ENCODE results near the gene CCDC15. TPM values are rescaled to one million over a fixed set of nuclear protein-coding genes. Genes with fewer than 3 reads are reported as not detected.
A peak's percentile ranks its signal among the peaks of the same experiment; 100 is the strongest.

The CCDC15 gene
- total RNA-seq, 2 donors from 2014 or later = 0.99 to 1.6 TPM

- TF ChIP-seq CTCF (IDR thresholded peaks at IDR 0.05) = no peak
- no peak for TF ChIP-seq POLR2A (IDR thresholded peaks at IDR 0.05)
- peaks cover 9% of the 10 kb centered on the region for H3K4me1 ChIP-seq
- no peaks in the 10 kb centered on the region for H3K27me3 ChIP-seq
- ATAC-seq = no peak
- no peaks in the 10 kb centered on the region for H3K36me3 ChIP-seq (replicated peaks in 1 of 2; ENCODE audit: insufficient read depth in 1 of 2, low read depth in 2 of 2)
- H3K9me3 ChIP-seq = no peaks in the 10 kb centered on the region
- WGBS, 2 donors = 43 to 51% methylated on average over 3 of the region's 3 CpGs
- intact Hi-C loops (cut with DNase I) = no loop called here
- H3K4me3 ChIP-seq = no peak within 1 kb of the TSS
- no peak within 1 kb of the TSS for H3K27ac ChIP-seq
- no peak for DNase-seq
These were observed 35.1 kb upstream of the CCDC15 start, which contains the start of gene HEPN1 for GRCh38 chr11:124918950-124919349. HEPN1 (plus strand) TSS chr11:124919250.

GRCh38 chr11:124919898-124920297 is 34.1 kb upstream of the CCDC15 start:
- no peaks in the 10 kb centered on the region for H3K9me3 ChIP-seq
- H3K4me3 ChIP-seq = no peak overlapping the region
- DNase-seq (no peak), ATAC-seq (no peak)
- H3K27me3 ChIP-seq = no peaks in the 10 kb centered on the region
- peaks cover 9% of the 10 kb centered on the region for H3K4me1 ChIP-seq
- no peaks in the 10 kb centered on the region for H3K36me3 ChIP-seq (replicated peaks in 1 of 2; ENCODE audit: insufficient read depth in 1 of 2, low read depth in 2 of 2)
- TF ChIP-seq POLR2A (IDR thresholded peaks at IDR 0.05) = no peak
- TF ChIP-seq CTCF (IDR thresholded peaks at IDR 0.05) = no peak
- intact Hi-C loops (cut with DNase I) = no loop called here
- H3K27ac ChIP-seq = no peak overlapping the region
- WGBS, 2 donors = 95 to 100% methylated on average over 2 of the region's 2 CpGs

- H3K4me3 ChIP-seq = no peak overlapping the region
- no peak overlapping the region for H3K27ac ChIP-seq
- no peaks in the 10 kb centered on the region for H3K36me3 ChIP-seq (replicated peaks in 1 of 2; ENCODE audit: insufficient read depth in 1 of 2, low read depth in 2 of 2)
- DNase-seq (no peak), ATAC-seq (no peak)
- intact Hi-C loops (cut with DNase I) = no loop called here
- WGBS, 2 donors = 93 to 97% methylated on average over 4 to 5 of the region's 5 CpGs
- TF ChIP-seq POLR2A (IDR thresholded peaks at IDR 0.05) (no peak), CTCF (IDR thresholded peaks at IDR 0.05) (no peak)
- H3K27me3 ChIP-seq = no peaks in the 10 kb centered on the region
- no peaks in the 10 kb centered on the region for H3K9me3 ChIP-seq
- peaks cover 9% of the 10 kb centered on the region for H3K4me1 ChIP-seq
These were observed 33.6 kb upstream of the CCDC15 start for GRCh38 chr11:124920356-124920755.

- Histone ChIP-seq H3K27me3 (no peaks in the 10 kb centered on the region), H3K9me3 (no peaks in the 10 kb centered on the region), H3K4me3 (no peak overlapping the region), H3K4me1 (peaks cover 9% of the 10 kb centered on the region), H3K36me3 (replicated peaks in 1 of 2; ENCODE audit: insufficient read depth in 1 of 2, low read depth in 2 of 2) (no peaks in the 10 kb centered on the region), H3K27ac (peak overlapping the region in 2 of 4 donors; percentile 26)
- DNase-seq (peak; percentile 45 to 70 (median 62)), ATAC-seq (peak; percentile 54)
- no peak for TF ChIP-seq POLR2A (IDR thresholded peaks at IDR 0.05)
- TF ChIP-seq CTCF (IDR thresholded peaks at IDR 0.05) = no peak
- 10 to 19% methylated on average over 15 to 79 of the region's 82 CpGs for WGBS, 2 donors
- intact Hi-C loops (cut with DNase I) = no loop called here
These were observed 33.0 kb upstream of the CCDC15 start for GRCh38 chr11:124920870-124921609.

- no peak overlapping the region for H3K27ac ChIP-seq
- H3K4me1 ChIP-seq = peaks cover 9% of the 10 kb centered on the region
- no peak for TF ChIP-seq POLR2A (IDR thresholded peaks at IDR 0.05)
- TF ChIP-seq CTCF (IDR thresholded peaks at IDR 0.05) = no peak
- DNase-seq (no peak), ATAC-seq (no peak)
- H3K27me3 ChIP-seq = no peaks in the 10 kb centered on the region
- 79 to 81% methylated on average over 4 of the region's 4 CpGs for whole genome bisulfite sequencing, 2 donors
- no peak overlapping the region for H3K4me3 ChIP-seq
- H3K36me3 ChIP-seq (replicated peaks in 1 of 2; ENCODE audit: insufficient read depth in 1 of 2, low read depth in 2 of 2) = no peaks in the 10 kb centered on the region
- no peaks in the 10 kb centered on the region for H3K9me3 ChIP-seq
- intact Hi-C loops (cut with DNase I) = no loop called here
These were observed 31.2 kb upstream of the CCDC15 start for GRCh38 chr11:124922831-124923230.

All from body of pancreas (tissue), 4 donors.